Anterior cingulate cortex (tissue), 58 donors: ENCODE data around the gene TICRR.

Experiments
- DNase-seq, 58 donors: peaks; one replicate each; lab custom pipeline; 2025; lab: John Stamatoyannopoulos, UW

Gene TICRR

GRCh38 chr15:89670971-89671560 lies 95.8 kb downstream of the TICRR start:
- no peak for DNase-seq

DNA sequence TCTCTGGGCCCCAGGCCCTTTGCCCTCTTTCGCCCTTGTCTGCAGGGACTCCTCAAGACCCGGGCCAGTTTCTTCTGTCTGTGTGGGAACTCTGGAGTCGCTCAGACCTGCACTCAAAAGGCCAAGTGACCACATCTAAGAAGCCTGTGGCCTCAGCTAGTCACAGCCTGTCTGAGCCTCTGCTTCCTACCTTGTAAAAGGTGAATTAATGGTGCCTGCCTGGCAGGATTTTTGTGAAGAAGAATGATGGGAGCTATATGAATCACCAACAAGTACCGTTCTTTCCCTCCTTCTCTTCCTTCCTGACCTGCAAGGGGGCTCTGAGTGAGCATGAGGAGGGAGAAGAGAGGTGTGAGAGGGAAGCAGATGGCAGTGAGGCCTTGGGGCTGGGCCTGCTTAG lies 96.4 kb downstream of the TICRR start:
- no peak for DNase-seq

GRCh38 chr15:89672221-89673164 lies 97.2 kb downstream of the TICRR start:
- peak in 17 of 58 donors; percentile 5 to 43 (median 25) for DNase-seq

DNA sequence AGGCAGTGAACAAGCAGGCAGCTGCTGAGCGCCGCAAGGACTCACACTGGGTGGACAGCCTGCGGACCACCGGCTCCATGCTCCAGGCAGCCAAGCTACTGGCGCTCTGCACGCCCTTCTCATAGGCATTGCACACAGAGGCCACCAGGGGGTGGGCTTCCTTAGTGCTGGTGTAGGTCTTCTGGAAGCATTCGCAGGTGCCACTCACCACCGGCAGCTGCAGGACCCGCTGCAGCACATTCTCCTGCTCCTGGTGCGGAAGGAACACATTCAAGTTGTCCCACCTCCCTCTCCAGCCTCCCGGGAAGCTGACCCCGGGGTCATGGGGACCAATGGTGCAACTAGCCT lies 97.9 kb downstream of the TICRR start:
- DNase-seq: no peak

DNA sequence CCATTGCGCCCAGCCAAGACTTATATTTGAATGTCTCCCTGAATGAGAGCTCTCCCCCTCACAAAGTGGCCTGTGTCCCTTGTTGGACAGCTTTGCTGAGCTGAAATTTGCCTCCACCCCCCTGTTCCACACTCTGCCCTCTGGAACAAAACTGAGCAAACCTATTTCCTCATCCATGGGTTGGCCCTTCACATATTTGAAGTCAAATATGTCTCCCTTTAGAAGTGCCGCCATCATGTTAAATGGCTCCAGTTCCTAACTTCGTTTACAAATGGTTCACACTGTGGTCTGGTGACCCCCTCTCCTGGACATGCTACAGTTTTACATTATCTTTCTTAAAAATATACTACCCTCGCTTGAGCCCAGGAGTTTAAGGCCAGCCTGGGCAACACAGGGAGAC lies 99.3 kb downstream of the TICRR start:
- DNase-seq: no peak

GRCh38 chr15:89675606-89676005 lies 100.3 kb downstream of the TICRR start:
- no peak for DNase-seq

- DNase-seq: no peak
Observed at GRCh38 chr15:89677381-89677780, 102.1 kb downstream of the TICRR start.
